C4-2B (cell line): ENCODE results near the gene WWTR1.

Experiments
- ZFX ChIP-seq: fragments of 450-650 bp; IDR thresholded peaks from 2 replicates; pipeline ENCODE4 v1.6.1; 2017
- TF ChIP-seq, protein P1 (sequence below): fragments of 450-650 bp; conservative IDR thresholded peaks from 2 replicates; pipeline ENCODE4 v1.5.1; 2017; ENCODE audit warnings: mild to moderate bottlenecking

DNA sequence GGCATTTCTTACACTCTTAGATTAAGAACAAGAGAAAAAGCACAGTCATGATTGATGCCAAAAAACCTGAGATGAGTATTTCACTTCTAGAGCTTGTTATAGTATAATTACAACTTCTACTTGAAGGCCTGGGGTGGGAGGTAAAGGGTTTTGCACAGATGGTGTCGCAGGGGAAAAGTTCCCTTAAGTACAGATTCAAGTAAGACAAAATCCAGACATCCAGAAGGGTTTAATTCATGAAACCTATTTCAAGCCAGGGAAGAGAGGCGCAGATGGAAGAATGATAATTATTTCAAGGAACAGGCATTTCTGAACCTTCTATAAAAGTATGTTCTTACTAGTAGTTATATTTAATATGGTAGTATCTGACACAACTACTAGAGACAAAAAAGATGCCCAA, 112.8 kb downstream of the WWTR1 start:
- TF ChIP-seq, protein P1, sequence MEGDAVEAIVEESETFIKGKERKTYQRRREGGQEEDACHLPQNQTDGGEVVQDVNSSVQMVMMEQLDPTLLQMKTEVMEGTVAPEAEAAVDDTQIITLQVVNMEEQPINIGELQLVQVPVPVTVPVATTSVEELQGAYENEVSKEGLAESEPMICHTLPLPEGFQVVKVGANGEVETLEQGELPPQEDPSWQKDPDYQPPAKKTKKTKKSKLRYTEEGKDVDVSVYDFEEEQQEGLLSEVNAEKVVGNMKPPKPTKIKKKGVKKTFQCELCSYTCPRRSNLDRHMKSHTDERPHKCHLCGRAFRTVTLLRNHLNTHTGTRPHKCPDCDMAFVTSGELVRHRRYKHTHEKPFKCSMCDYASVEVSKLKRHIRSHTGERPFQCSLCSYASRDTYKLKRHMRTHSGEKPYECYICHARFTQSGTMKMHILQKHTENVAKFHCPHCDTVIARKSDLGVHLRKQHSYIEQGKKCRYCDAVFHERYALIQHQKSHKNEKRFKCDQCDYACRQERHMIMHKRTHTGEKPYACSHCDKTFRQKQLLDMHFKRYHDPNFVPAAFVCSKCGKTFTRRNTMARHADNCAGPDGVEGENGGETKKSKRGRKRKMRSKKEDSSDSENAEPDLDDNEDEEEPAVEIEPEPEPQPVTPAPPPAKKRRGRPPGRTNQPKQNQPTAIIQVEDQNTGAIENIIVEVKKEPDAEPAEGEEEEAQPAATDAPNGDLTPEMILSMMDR = no peak
- no peak for TF ChIP-seq ZFX
